SK-N-SH treated with all-trans-retinoic acid at 6 μM for 48 hours (cell line): ENCODE data around the gene DNASE1L1.

Source experiments
- ATAC-seq: fragments of 200-7000 bp; cut with Tn5 transposase; 3 replicates; pipeline ENCODE4 v1.9.1; 2020; ENCODE audit warnings: mild to moderate bottlenecking, moderate library complexity
- ARNTL ChIP-seq: fragments of 450-650 bp; formaldehyde crosslinking; IDR thresholded peaks from 2 replicates; pipeline ENCODE4 v1.5.0; 2020; ENCODE audit warnings: low read depth, mild to moderate bottlenecking, moderate library complexity, borderline replicate concordance
- CSDC2 ChIP-seq: fragments of 250-450 bp; sonication (Bioruptor Pico); IDR thresholded peaks from 2 replicates; pipeline ENCODE4 v1.5.0; 2020; ENCODE audit warnings: mild to moderate bottlenecking, moderate library complexity
- ESRRG ChIP-seq: fragments of 250-450 bp; sonication (Bioruptor Pico); IDR thresholded peaks from 2 replicates; pipeline ENCODE4 v1.6.1; 2021; ENCODE audit warnings: mild to moderate bottlenecking
- GLIS3 ChIP-seq: fragments of 250-450 bp; sonication (Bioruptor Pico); IDR thresholded peaks from 2 replicates; pipeline ENCODE4 v1.5.0; 2020; ENCODE audit warnings: mild to moderate bottlenecking, moderate library complexity
- ISL1 ChIP-seq: fragments of 250-450 bp; sonication (Bioruptor Pico); IDR thresholded peaks from 2 replicates; pipeline ENCODE4 v2.1.2; 2022; ENCODE audit warnings: mild to moderate bottlenecking, moderate library complexity
- PPARA ChIP-seq: fragments of 250-450 bp; sonication (Bioruptor Pico); IDR thresholded peaks from 2 replicates; pipeline ENCODE4 v1.5.0; 2020; ENCODE audit warnings: mild to moderate bottlenecking, borderline replicate concordance
- SNAI2 ChIP-seq: fragments of 250-450 bp; sonication (Bioruptor Pico); IDR thresholded peaks from 2 replicates; pipeline ENCODE4 v1.5.0; 2020; ENCODE audit warnings: mild to moderate bottlenecking, moderate library complexity
- TOX ChIP-seq: fragments of 250-450 bp; sonication (Bioruptor Pico); IDR thresholded peaks from 2 replicates; pipeline ENCODE4 v1.8.0; 2021; ENCODE audit warnings: mild to moderate bottlenecking, moderate library complexity, borderline replicate concordance
- ZC3H10 ChIP-seq: fragments of 250-450 bp; sonication (Bioruptor Pico); IDR thresholded peaks from 2 replicates; pipeline ENCODE4 v1.5.1; 2021; ENCODE audit warnings: mild to moderate bottlenecking, moderate library complexity
- ZFP3 ChIP-seq: fragments of 250-450 bp; sonication (Bioruptor Pico); IDR thresholded peaks from 2 replicates; pipeline ENCODE4 v1.5.0; 2020; ENCODE audit warnings: mild to moderate bottlenecking, moderate library complexity
- ZFP30 ChIP-seq: fragments of 450-650 bp; formaldehyde crosslinking; IDR thresholded peaks from 2 replicates; pipeline ENCODE4 v1.5.0; 2022; ENCODE audit warnings: mild to moderate bottlenecking, moderate library complexity
- ZNF565 ChIP-seq: fragments of 450-650 bp; formaldehyde crosslinking; conservative IDR thresholded peaks from 2 replicates; pipeline ENCODE4 v1.5.0; 2020; ENCODE audit warnings: low read depth, mild to moderate bottlenecking, moderate library complexity
- ZNF70 ChIP-seq: fragments of 450-650 bp; formaldehyde crosslinking; IDR thresholded peaks from 2 replicates; pipeline ENCODE4 v1.5.0; 2020; ENCODE audit warnings: mild to moderate bottlenecking, moderate library complexity
- ZNF8 ChIP-seq: fragments of 450-650 bp; formaldehyde crosslinking; IDR thresholded peaks from 2 replicates; pipeline ENCODE4 v1.5.0; 2020; ENCODE audit warnings: mild to moderate bottlenecking, moderate library complexity
- TF ChIP-seq, protein P1 (sequence below): fragments of 250-450 bp; sonication (Bioruptor Pico); IDR thresholded peaks from 2 replicates; pipeline ENCODE4 v1.5.1; 2020; ENCODE audit warnings: low read depth, mild to moderate bottlenecking, moderate library complexity
- TF ChIP-seq, protein P2 (sequence below): fragments of 250-450 bp; sonication (Bioruptor Pico); IDR thresholded peaks from 2 replicates; pipeline ENCODE4 v1.8.0; 2021; ENCODE audit warnings: low read depth, mild to moderate bottlenecking, moderate library complexity, borderline replicate concordance
- TF ChIP-seq, protein P3 (sequence below): fragments of 250-450 bp; sonication (Bioruptor Pico); IDR thresholded peaks from 2 replicates; pipeline ENCODE4 v1.5.1; 2021; ENCODE audit warnings: mild to moderate bottlenecking, moderate library complexity
- TF ChIP-seq, protein P4 (sequence below): fragments of 250-450 bp; sonication (Bioruptor Pico); IDR thresholded peaks from 2 replicates; pipeline ENCODE4 v1.8.0; 2020; ENCODE audit warnings: mild to moderate bottlenecking, moderate library complexity, borderline replicate concordance
- TF ChIP-seq, protein P5 (sequence below): fragments of 250-450 bp; sonication (Bioruptor Pico); IDR thresholded peaks from 2 replicates; pipeline ENCODE4 v1.5.0; 2020; ENCODE audit warnings: mild to moderate bottlenecking, moderate library complexity

The DNASE1L1 gene

DNA sequence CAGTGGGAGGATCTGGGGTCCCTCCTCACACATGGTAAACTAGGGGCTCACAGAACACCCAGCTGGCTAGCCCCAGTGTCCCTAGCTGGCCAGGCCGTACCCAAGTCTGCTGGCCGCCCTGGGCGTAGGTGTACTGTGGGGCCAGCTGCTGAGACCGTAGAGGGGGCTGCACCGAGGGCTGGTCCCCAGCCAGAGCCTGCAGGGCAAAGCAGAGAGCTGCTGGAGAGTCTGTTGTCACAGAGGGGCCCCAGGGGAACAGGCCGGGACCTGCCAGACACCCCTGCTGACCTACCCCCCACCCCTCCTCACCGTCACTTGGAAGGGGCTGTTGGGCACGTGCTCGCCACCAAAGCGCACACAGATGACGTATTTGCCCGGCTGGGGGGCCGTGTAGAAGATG lies 54.5 kb downstream of the DNASE1L1 start:
- no peak for ATAC-seq
- TF ChIP-seq ZNF8 (CRISPR knock-in tag) (no peak), PPARA (CRISPR knock-in tag) (no peak), GLIS3 (CRISPR knock-in tag) (no peak), ZNF70 (CRISPR knock-in tag) (no peak), ZNF565 (CRISPR knock-in tag) (no peak), ZC3H10 (CRISPR knock-in tag) (no peak), ZFP30 (CRISPR knock-in tag) (no peak)
- TF ChIP-seq, protein P1, sequence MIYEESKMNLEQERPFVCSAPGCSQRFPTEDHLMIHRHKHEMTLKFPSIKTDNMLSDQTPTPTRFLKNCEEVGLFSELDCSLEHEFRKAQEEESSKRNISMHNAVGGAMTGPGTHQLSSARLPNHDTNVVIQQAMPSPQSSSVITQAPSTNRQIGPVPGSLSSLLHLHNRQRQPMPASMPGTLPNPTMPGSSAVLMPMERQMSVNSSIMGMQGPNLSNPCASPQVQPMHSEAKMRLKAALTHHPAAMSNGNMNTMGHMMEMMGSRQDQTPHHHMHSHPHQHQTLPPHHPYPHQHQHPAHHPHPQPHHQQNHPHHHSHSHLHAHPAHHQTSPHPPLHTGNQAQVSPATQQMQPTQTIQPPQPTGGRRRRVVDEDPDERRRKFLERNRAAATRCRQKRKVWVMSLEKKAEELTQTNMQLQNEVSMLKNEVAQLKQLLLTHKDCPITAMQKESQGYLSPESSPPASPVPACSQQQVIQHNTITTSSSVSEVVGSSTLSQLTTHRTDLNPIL (CRISPR knock-in tag) = no peak

DNA sequence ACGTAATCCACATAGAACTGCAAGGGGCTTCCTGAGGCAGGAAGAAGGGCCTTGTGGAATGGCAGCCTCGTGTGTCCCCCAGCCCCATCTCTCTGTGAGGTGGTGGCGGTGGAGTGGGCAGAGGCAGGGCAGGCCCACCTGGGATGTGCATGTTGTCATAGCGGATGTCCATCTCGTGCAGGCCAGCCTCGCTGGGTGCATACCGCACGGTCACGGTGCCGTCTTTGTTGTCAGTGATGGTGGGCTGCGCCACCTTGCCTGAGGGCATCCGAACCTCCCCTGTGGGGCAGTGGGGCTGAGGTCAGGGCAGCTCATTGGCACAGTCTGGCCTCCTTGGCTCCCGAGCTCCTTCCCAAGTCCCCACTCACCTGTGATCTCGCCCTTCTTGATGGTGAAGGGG lies 55.0 kb downstream of the DNASE1L1 start:
- TF ChIP-seq ESRRG = no peak
- TF ChIP-seq TOX = no peak
- TF ChIP-seq ZFP3 (CRISPR knock-in tag) = no peak
- TF ChIP-seq, protein P2, sequence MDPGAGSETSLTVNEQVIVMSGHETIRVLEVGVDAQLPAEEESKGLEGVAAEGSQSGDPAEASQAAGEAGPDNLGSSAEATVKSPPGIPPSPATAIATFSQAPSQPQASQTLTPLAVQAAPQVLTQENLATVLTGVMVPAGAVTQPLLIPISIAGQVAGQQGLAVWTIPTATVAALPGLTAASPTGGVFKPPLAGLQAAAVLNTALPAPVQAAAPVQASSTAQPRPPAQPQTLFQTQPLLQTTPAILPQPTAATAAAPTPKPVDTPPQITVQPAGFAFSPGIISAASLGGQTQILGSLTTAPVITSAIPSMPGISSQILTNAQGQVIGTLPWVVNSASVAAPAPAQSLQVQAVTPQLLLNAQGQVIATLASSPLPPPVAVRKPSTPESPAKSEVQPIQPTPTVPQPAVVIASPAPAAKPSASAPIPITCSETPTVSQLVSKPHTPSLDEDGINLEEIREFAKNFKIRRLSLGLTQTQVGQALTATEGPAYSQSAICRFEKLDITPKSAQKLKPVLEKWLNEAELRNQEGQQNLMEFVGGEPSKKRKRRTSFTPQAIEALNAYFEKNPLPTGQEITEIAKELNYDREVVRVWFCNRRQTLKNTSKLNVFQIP = no peak
- no peak for TF ChIP-seq ZNF70 (CRISPR knock-in tag)
- no peak for TF ChIP-seq CSDC2 (CRISPR knock-in tag)
- no peak for TF ChIP-seq ZC3H10 (CRISPR knock-in tag)
- TF ChIP-seq, protein P3, sequence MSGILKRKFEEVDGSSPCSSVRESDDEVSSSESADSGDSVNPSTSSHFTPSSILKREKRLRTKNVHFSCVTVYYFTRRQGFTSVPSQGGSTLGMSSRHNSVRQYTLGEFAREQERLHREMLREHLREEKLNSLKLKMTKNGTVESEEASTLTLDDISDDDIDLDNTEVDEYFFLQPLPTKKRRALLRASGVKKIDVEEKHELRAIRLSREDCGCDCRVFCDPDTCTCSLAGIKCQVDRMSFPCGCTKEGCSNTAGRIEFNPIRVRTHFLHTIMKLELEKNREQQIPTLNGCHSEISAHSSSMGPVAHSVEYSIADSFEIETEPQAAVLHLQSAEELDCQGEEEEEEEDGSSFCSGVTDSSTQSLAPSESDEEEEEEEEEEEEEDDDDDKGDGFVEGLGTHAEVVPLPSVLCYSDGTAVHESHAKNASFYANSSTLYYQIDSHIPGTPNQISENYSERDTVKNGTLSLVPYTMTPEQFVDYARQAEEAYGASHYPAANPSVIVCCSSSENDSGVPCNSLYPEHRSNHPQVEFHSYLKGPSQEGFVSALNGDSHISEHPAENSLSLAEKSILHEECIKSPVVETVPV = no peak
- no peak for TF ChIP-seq ISL1
- TF ChIP-seq PPARA (CRISPR knock-in tag) = no peak
- TF ChIP-seq ARNTL (CRISPR knock-in tag) = no peak
- TF ChIP-seq, protein P4, sequence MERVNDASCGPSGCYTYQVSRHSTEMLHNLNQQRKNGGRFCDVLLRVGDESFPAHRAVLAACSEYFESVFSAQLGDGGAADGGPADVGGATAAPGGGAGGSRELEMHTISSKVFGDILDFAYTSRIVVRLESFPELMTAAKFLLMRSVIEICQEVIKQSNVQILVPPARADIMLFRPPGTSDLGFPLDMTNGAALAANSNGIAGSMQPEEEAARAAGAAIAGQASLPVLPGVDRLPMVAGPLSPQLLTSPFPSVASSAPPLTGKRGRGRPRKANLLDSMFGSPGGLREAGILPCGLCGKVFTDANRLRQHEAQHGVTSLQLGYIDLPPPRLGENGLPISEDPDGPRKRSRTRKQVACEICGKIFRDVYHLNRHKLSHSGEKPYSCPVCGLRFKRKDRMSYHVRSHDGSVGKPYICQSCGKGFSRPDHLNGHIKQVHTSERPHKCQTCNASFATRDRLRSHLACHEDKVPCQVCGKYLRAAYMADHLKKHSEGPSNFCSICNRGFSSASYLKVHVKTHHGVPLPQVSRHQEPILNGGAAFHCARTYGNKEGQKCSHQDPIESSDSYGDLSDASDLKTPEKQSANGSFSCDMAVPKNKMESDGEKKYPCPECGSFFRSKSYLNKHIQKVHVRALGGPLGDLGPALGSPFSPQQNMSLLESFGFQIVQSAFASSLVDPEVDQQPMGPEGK (CRISPR knock-in tag) = no peak
- TF ChIP-seq SNAI2 = no peak
- TF ChIP-seq, protein P1 (CRISPR knock-in tag) = no peak
- TF ChIP-seq, protein P5, sequence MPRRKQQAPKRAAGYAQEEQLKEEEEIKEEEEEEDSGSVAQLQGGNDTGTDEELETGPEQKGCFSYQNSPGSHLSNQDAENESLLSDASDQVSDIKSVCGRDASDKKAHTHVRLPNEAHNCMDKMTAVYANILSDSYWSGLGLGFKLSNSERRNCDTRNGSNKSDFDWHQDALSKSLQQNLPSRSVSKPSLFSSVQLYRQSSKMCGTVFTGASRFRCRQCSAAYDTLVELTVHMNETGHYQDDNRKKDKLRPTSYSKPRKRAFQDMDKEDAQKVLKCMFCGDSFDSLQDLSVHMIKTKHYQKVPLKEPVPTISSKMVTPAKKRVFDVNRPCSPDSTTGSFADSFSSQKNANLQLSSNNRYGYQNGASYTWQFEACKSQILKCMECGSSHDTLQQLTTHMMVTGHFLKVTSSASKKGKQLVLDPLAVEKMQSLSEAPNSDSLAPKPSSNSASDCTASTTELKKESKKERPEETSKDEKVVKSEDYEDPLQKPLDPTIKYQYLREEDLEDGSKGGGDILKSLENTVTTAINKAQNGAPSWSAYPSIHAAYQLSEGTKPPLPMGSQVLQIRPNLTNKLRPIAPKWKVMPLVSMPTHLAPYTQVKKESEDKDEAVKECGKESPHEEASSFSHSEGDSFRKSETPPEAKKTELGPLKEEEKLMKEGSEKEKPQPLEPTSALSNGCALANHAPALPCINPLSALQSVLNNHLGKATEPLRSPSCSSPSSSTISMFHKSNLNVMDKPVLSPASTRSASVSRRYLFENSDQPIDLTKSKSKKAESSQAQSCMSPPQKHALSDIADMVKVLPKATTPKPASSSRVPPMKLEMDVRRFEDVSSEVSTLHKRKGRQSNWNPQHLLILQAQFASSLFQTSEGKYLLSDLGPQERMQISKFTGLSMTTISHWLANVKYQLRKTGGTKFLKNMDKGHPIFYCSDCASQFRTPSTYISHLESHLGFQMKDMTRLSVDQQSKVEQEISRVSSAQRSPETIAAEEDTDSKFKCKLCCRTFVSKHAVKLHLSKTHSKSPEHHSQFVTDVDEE (CRISPR knock-in tag) = no peak
- ATAC-seq = no peak

DNA sequence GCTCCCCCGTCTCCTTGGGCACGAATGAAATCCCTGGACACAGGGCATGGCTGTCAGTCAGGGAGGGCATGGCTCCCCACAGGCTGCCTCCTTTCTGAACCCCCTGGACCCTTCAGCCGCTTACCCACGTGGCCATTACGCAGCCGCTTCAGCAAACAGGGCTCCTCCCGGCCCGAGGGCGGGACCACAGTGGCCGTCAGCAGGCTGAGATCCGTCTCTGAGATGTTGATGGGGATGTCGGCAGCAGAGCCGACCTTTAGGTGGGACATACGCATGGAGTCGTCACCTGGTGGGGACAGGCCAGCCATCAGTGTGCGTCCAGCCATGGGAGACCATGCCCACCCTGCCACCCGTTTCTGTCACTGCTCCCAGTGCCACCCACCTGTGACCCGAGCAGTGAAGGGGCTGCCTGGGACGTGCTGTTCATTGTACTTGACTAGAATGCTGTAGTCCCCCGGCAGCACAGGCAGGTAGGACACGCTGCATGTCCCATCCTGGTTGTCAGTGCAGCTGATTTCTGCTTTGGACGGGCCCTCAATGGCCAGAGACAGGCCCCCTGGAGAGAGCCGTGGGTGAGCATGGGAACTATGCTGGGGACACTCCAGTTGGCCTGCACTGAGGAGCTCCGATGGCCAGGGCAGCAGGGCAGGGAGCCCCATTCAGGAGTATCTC lies 55.7 kb downstream of the DNASE1L1 start:
- no peak for ATAC-seq
- TF ChIP-seq ZNF565 (CRISPR knock-in tag) (no peak), ISL1 (no peak), ZC3H10 (CRISPR knock-in tag) (no peak)
- TF ChIP-seq, protein P4 (CRISPR knock-in tag) = no peak
- TF ChIP-seq, protein P2 = no peak
